Mesothelial cell of epicardium (in vitro differentiated cells): ENCODE data around the gene FITM2. TPM values are rescaled to one million over a fixed set of nuclear protein-coding genes. Genes with fewer than 3 reads are reported as not detected.
"Not testable (repeated sequence)": the region's sequence is repeated elsewhere in the genome, so short reads cannot be mapped to it uniquely, and the experiment has no call there.

Source experiments
- DNase-seq, 2 experiments: peaks; one replicate each; pipeline ENCODE4 v3.0.0; 2021; ENCODE audit warnings: low spot score in 2 of 2; ENCODE audit not compliant: unreplicated experiment in 2 of 2
- H3K27ac Mint-ChIP-seq: 2 replicates; pipeline ENCODE4 v1.8.0; 2021; ENCODE audit warnings: mixed read lengths
- H3K27me3 Mint-ChIP-seq: 2 replicates; pipeline ENCODE4 v1.8.0; 2021; ENCODE audit warnings: low read depth, mixed read lengths
- H3K36me3 Mint-ChIP-seq: 2 replicates; pipeline ENCODE4 v1.8.0; 2021; ENCODE audit warnings: mixed read lengths
- H3K4me1 Mint-ChIP-seq: 2 replicates; pipeline ENCODE4 v1.8.0; 2021; ENCODE audit warnings: mixed read lengths
- H3K4me3 Mint-ChIP-seq: 2 replicates; pipeline ENCODE4 v1.8.0; 2021; ENCODE audit warnings: mild to moderate bottlenecking, moderate library complexity, mixed read lengths
- H3K9me3 Mint-ChIP-seq: 2 replicates; pipeline ENCODE4 v1.8.0; 2021; ENCODE audit warnings: mixed read lengths
- total RNA-seq: library from RNA; stranded (reverse); gene quantifications from 3 replicates; pipeline ENCODE4 v1.2.1, GENCODE V29; 2021
- TF ChIP-seq, protein P1 (sequence below): fragments of 200-600 bp; sonication (generic); IDR thresholded peaks from one replicate; pipeline ENCODE4 v1.5.0; 2021; ENCODE audit warnings: antibody characterized with exemption; ENCODE audit not compliant: unreplicated experiment

FITM2 gene
- total RNA-seq, 1 donor from 2014 or later: 4.2 TPM

DNA sequence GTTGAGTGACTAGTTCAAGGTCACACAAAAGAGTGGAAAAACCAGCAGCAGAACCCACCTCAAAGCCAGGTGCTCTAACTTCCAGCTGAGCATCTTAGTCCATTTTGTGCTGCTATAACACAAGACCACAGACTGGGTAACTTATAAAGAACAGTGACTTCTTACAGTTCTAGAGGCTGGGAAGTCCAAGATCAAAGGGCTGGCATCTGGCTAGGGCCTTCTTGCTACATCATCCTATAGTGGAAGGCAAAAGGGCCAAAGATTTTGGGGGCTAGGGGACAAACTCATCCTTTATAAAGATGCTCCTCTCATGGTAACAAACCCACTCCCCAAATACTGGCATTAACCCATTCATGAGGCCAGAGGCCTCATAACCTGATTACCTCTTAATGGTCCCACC lies 9.7 kb downstream of the FITM2 start:
- TF ChIP-seq, protein P1, sequence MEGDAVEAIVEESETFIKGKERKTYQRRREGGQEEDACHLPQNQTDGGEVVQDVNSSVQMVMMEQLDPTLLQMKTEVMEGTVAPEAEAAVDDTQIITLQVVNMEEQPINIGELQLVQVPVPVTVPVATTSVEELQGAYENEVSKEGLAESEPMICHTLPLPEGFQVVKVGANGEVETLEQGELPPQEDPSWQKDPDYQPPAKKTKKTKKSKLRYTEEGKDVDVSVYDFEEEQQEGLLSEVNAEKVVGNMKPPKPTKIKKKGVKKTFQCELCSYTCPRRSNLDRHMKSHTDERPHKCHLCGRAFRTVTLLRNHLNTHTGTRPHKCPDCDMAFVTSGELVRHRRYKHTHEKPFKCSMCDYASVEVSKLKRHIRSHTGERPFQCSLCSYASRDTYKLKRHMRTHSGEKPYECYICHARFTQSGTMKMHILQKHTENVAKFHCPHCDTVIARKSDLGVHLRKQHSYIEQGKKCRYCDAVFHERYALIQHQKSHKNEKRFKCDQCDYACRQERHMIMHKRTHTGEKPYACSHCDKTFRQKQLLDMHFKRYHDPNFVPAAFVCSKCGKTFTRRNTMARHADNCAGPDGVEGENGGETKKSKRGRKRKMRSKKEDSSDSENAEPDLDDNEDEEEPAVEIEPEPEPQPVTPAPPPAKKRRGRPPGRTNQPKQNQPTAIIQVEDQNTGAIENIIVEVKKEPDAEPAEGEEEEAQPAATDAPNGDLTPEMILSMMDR: no peak
- DNase-seq: no peak
- no peak overlapping the region for H3K4me3 Mint-ChIP-seq
- no peaks in the 10 kb centered on the region for H3K9me3 Mint-ChIP-seq
- H3K36me3 Mint-ChIP-seq: peaks cover 2% of the 10 kb centered on the region
- H3K27ac Mint-ChIP-seq: no peak overlapping the region
- no peaks in the 10 kb centered on the region for H3K27me3 Mint-ChIP-seq
- H3K4me1 Mint-ChIP-seq: no peaks in the 10 kb centered on the region

GRCh38 chr20:44299011-44299535 lies 11.9 kb downstream of the FITM2 start:
- DNase-seq, H3K4me3 Mint-ChIP-seq, H3K27me3 Mint-ChIP-seq, H3K9me3 Mint-ChIP-seq, H3K36me3 Mint-ChIP-seq, H3K27ac Mint-ChIP-seq, H3K4me1 Mint-ChIP-seq: not testable (repeated sequence)

DNA sequence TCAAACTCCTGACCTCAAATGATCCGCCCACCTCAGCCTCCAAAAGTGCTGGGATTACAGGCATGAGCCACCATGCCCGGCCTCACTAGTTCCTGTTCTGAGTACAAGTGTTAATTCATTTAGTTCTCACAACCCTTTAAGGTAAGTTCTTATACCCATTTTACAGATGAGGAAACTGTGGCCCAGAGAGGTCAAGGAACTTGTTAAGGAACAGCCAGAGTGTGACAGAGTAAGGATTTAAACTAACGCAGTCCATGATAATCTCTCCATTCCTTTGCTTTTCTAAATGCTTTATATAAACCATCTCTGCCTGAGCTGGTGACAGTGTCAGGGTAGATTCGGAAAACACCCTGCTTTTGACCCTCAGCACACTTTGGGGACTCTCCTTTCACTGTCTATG lies 13.3 kb downstream of the FITM2 start:
- Mint-ChIP-seq H3K4me1 (peaks cover 5% of the 10 kb centered on the region), H3K36me3 (peaks cover 2% of the 10 kb centered on the region), H3K27ac (no peak overlapping the region), H3K27me3 (no peaks in the 10 kb centered on the region), H3K9me3 (no peaks in the 10 kb centered on the region), H3K4me3 (no peak overlapping the region)
- TF ChIP-seq, protein P1: no peak
- no peak for DNase-seq

- Mint-ChIP-seq H3K27me3 (no peaks in the 10 kb centered on the region), H3K9me3 (no peaks in the 10 kb centered on the region), H3K27ac (no peak overlapping the region)
Observed at GRCh38 chr20:44296011-44296410, 15.0 kb downstream of the FITM2 start.

GRCh38 chr20:44291754-44292153 lies 19.2 kb downstream of the FITM2 start:
- H3K4me1 Mint-ChIP-seq: peaks cover 5% of the 10 kb centered on the region
- no peaks in the 10 kb centered on the region for H3K36me3 Mint-ChIP-seq
- peaks cover 8% of the 10 kb centered on the region for H3K9me3 Mint-ChIP-seq
- no peak for DNase-seq
- H3K27me3 Mint-ChIP-seq: no peaks in the 10 kb centered on the region
- TF ChIP-seq, protein P1: no peak
- no peak overlapping the region for H3K4me3 Mint-ChIP-seq
- no peak overlapping the region for H3K27ac Mint-ChIP-seq

More at GRCh38 chr20:44296011-44296410, 15.0 kb downstream of the FITM2 start:
- DNase-seq: no peak
- TF ChIP-seq, protein P1: no peak
- H3K36me3 Mint-ChIP-seq: peaks cover 2% of the 10 kb centered on the region
- H3K4me1 Mint-ChIP-seq: peaks cover 5% of the 10 kb centered on the region
- H3K4me3 Mint-ChIP-seq: no peak overlapping the region

- Mint-ChIP-seq H3K9me3 (peaks cover 11% of the 10 kb centered on the region), H3K36me3 (no peaks in the 10 kb centered on the region), H3K4me1 (no peaks in the 10 kb centered on the region), H3K27ac (no peak overlapping the region), H3K27me3 (peaks cover 5% of the 10 kb centered on the region), H3K4me3 (no peak overlapping the region)
- no peak for DNase-seq
- TF ChIP-seq, protein P1: no peak
Observed at GRCh38 chr20:44288252-44288651, 22.8 kb downstream of the FITM2 start.
